K562 (cell line): ENCODE results near the gene FAM120B. TPM values are rescaled to one million over a fixed set of nuclear protein-coding genes. Genes with fewer than 3 reads are reported as not detected.

Source experiments
- ATAC-seq: fragments of 200-7000 bp; cut with Tn5 transposase; 3 replicates; pipeline ENCODE4 v1.9.1; 2020; ENCODE audit warnings: moderate library complexity
- BruUV-seq: library from RNA; stranded (reverse); fragments of 400-500 nt; replicated peaks from 2 replicates; lab custom pipeline; 2021; lab: Mats Ljungman, UMichigan
- CTCF ChIA-PET: fragments of 300-600 bp; formaldehyde crosslinking; extraction: SDS; loops from one replicate; lab custom pipeline; 2021; ENCODE audit warnings: low intra/inter-chr PET ratio; lab: Yijun Ruan, JAX
- POLR2A ChIA-PET: fragments of 300-600, 350-650 bp; sonication (Branson Sonifier 250); formaldehyde crosslinking; extraction: SDS; loops from one replicate; lab custom pipeline; 2021; ENCODE audit warnings: antibody characterized with exemption, inconsistent platforms; lab: Yijun Ruan, JAX
- DNase-seq, 4 experiments: peaks; one replicate each; pipeline versions ENCODE4 v3.0.0 to v3.0.0-alpha.2; 2011 to 2018; ENCODE audit warnings: low spot score in 3 of 4, mixed read lengths in 3 of 4; ENCODE audit errors: extremely low read depth in 1 of 4
- FAIRE-seq: peaks from 2 replicates; lab custom pipeline; 2011; peaks lifted over from hg19 to GRCh38; lab: Jason Lieb, UNC
- H2AFZ ChIP-seq: 2 replicates; pipeline ENCODE4 v1.6.0; 2011; ENCODE audit warnings: low read depth, low read length, control low read depth, inconsistent platforms
- H3K27ac ChIP-seq: fragments of 200-600 bp; 3 replicates; pipeline ENCODE4 v1.8.0; 2011; ENCODE audit warnings: low read depth, mild to moderate bottlenecking, control low read depth, inconsistent platforms, low read length, moderate library complexity, mixed read lengths; ENCODE audit errors: extremely low read depth
- H3K27me3 ChIP-seq, 2 experiments: fragments of 300-600 bp in 1 of 2; 2 replicates in 1 of 2; 3 replicates in 1 of 2; pipeline versions ENCODE4 v1.6.0 to v1.8.0; 2011; ENCODE audit warnings: inconsistent platforms in 2 of 2, low read length in 2 of 2, mild to moderate bottlenecking in 1 of 2, mixed read lengths in 1 of 2, moderate library complexity in 1 of 2; ENCODE audit not compliant: control insufficient read depth in 2 of 2, insufficient read depth in 2 of 2
- H3K36me3 ChIP-seq: fragments of 300-600 bp; 3 replicates; pipeline ENCODE4 v1.8.0; 2011; ENCODE audit warnings: mild to moderate bottlenecking, low read length, inconsistent platforms; ENCODE audit not compliant: control insufficient read depth, insufficient read depth
- H3K4me1 ChIP-seq, 2 experiments: fragments of 200-600 bp in 1 of 2; replicated peaks in 1 of 2; 2 replicates in 1 of 2; 3 replicates in 1 of 2; pipeline versions ENCODE4 v1.5.1 to v1.8.0; 2011; ENCODE audit warnings: inconsistent platforms in 2 of 2, low read length in 2 of 2, mild to moderate bottlenecking in 1 of 2, mixed read lengths in 1 of 2, moderate library complexity in 1 of 2; ENCODE audit not compliant: control insufficient read depth in 2 of 2, insufficient read depth in 2 of 2
- H3K4me2 ChIP-seq: 2 replicates; pipeline ENCODE4 v1.6.1; 2011; ENCODE audit warnings: low read length, control low read depth, inconsistent platforms, mixed read lengths; ENCODE audit not compliant: insufficient read depth
- H3K4me3 ChIP-seq: fragments of 200-600 bp; sonication (generic), shearing (Covaris generic); 2 replicates; pipeline ENCODE4 v1.5.1; 2016; ENCODE audit warnings: control low read depth, inconsistent platforms
- H3K79me2 ChIP-seq: fragments of 200-600 bp; 3 replicates; pipeline ENCODE4 v1.8.0; 2011; ENCODE audit warnings: low read length, inconsistent platforms; ENCODE audit not compliant: control insufficient read depth, insufficient read depth
- H3K9ac ChIP-seq, 2 experiments: 2 replicates each; pipeline versions ENCODE4 v1.6.0 to v1.6.1; 2011; ENCODE audit warnings: low read depth in 2 of 2, low read length in 2 of 2, control low read depth in 1 of 2, inconsistent platforms in 1 of 2, mild to moderate bottlenecking in 1 of 2, mixed read lengths in 1 of 2; ENCODE audit not compliant: insufficient read depth in 1 of 2
- H3K9me1 ChIP-seq: one replicate; pipeline ENCODE4 v1.6.0; 2011; ENCODE audit warnings: inconsistent platforms, mild to moderate bottlenecking, low read length, moderate library complexity; ENCODE audit not compliant: control insufficient read depth, insufficient read depth
- H3K9me3 ChIP-seq: replicated peaks from 2 replicates; pipeline ENCODE4 v1.5.1; 2011; ENCODE audit warnings: low read depth, low read length, inconsistent platforms; ENCODE audit not compliant: control insufficient read depth, insufficient read depth
- H4K20me1 ChIP-seq: replicated peaks from 2 replicates; pipeline ENCODE4 v1.6.1; 2011; ENCODE audit warnings: low read length, inconsistent platforms, mixed read lengths; ENCODE audit not compliant: control insufficient read depth, insufficient read depth
- C11orf30 ChIP-seq: fragments of 450-650 bp; IDR thresholded peaks from 2 replicates; pipeline ENCODE4 v1.6.1; 2016; ENCODE audit warnings: low read depth, mild to moderate bottlenecking
- ETV6 ChIP-seq, 3 experiments: fragments of 150-350 bp in 1 of 3; sonication (generic) in 1 of 3; formaldehyde crosslinking in 1 of 3; IDR thresholded peaks; 2 replicates each; pipeline versions ENCODE4 v1.6.1 to v1.8.0; 2014 to 2022; ENCODE audit warnings: borderline replicate concordance in 2 of 3, low read depth in 2 of 3, antibody characterized with exemption in 1 of 3, low read length in 1 of 3, mild to moderate bottlenecking in 1 of 3, missing genetic modification reagents in 1 of 3
- FUS ChIP-seq: fragments of 200-400 bp; formaldehyde crosslinking; optimal IDR thresholded peaks from 2 replicates; pipeline ENCODE3; 2017; ENCODE audit warnings: low read depth, low read length
- MCM5 ChIP-seq: fragments of 450-650 bp; IDR thresholded peaks from 2 replicates; pipeline ENCODE4 v1.6.1; 2016; ENCODE audit warnings: low read depth
- NELFE ChIP-seq: IDR thresholded peaks from 2 replicates; pipeline ENCODE4 v1.6.1; 2011; ENCODE audit warnings: mild to moderate bottlenecking; ENCODE audit not compliant: insufficient read depth, insufficient read length
- NFE2 ChIP-seq: IDR thresholded peaks from 2 replicates; pipeline ENCODE4 v1.6.1; 2014; ENCODE audit warnings: antibody characterized with exemption, low read depth
- NRF1 ChIP-seq, 2 experiments: fragments of 450-650 bp; IDR thresholded peaks in 1 of 2; conservative IDR thresholded peaks in 1 of 2; 2 replicates each; pipeline ENCODE4 v1.6.1; 2014; ENCODE audit warnings: mild to moderate bottlenecking in 2 of 2
- PTTG1 ChIP-seq: fragments of 450-650 bp; IDR thresholded peaks from 2 replicates; pipeline ENCODE4 v1.6.1; 2016; ENCODE audit warnings: low read depth, mild to moderate bottlenecking, missing genetic modification characterization, missing compliant biosample characterization
- RFX5 ChIP-seq: IDR thresholded peaks from 2 replicates; pipeline ENCODE4 v1.6.1; 2011; ENCODE audit warnings: low read depth, mild to moderate bottlenecking, improper control_type of control experiment, low read length
- SMARCC2 ChIP-seq: fragments of 450-650 bp; IDR thresholded peaks from 2 replicates; pipeline ENCODE4 v1.6.1; 2017; ENCODE audit warnings: antibody characterized with exemption, moderate library complexity, mild to moderate bottlenecking, low read depth
- TFAP4 ChIP-seq: sonication (generic); formaldehyde crosslinking; IDR thresholded peaks from 2 replicates; pipeline ENCODE4 v1.8.0; 2022; ENCODE audit warnings: missing genetic modification reagents, mild to moderate bottlenecking, moderate library complexity, borderline replicate concordance
- TRIM24 ChIP-seq, 2 experiments: fragments of 450-650 bp; IDR thresholded peaks; 2 replicates each; pipeline ENCODE4 v1.6.1; 2016
- ZKSCAN3 ChIP-seq: fragments of 250-450 bp; sonication (Bioruptor Pico); IDR thresholded peaks from 2 replicates; pipeline ENCODE4 v1.4.0; 2020
- ZNF143 ChIP-seq: sonication (generic); formaldehyde crosslinking; IDR thresholded peaks from 2 replicates; pipeline ENCODE4 v1.9.0; 2022; ENCODE audit warnings: mild to moderate bottlenecking, missing genetic modification reagents
- ZNF780A ChIP-seq: fragments of 250-450 bp; sonication (Bioruptor Pico); IDR thresholded peaks from 2 replicates; pipeline ENCODE4 v1.5.0; 2021; ENCODE audit warnings: mild to moderate bottlenecking
- WGBS: fragments of 100-300 bp; shearing (Covaris generic); methylation state at CpG from one replicate; pipeline ENCODE4 v1.1.6; 2016; ENCODE audit warnings: low coverage, mixed read lengths; ENCODE audit not compliant: insufficient coverage; ENCODE audit errors: missing lambda C conversion rate; 5-methylcytosine and 5-hydroxymethylcytosine counted together
- in situ Hi-C: fragments of 300-500 bp; cut with MboI; formaldehyde crosslinking; loops from 4 replicates; pipeline ENCODE4 v1.15.0; 2018; ENCODE audit warnings: inconsistent platforms, mixed read lengths
- intact Hi-C: fragments of 100-400 bp; cut with micrococcal nuclease; formaldehyde crosslinking; loops from 2 replicates; pipeline ENCODE4 v1.14.2; 2022
- polyA plus RNA-seq, 8 experiments: library from polyadenylated mRNA; depleted of rRNA in 4 of 8; stranded (reverse) in 5 of 8; unstranded in 3 of 8; fragments of >200 nt; fragmentation: Nextera tagmentation in 2 of 8; fragmentation: Illumina TruSeq in 1 of 8; extraction: Ambion mirVana in 2 of 8; extraction: Trizol in 1 of 8; gene quantifications; 2 replicates each; pipeline versions ENCODE4 v1.2.1 to v1.2.3, GENCODE V29; 2011 to 2014; ENCODE audit warnings: inconsistent platforms in 1 of 8, missing spikeins in 1 of 8
- total RNA-seq, 7 experiments: library from RNA; depleted of rRNA in 6 of 7; stranded (reverse); fragments of >200 nt in 6 of 7; fragmentation: Illumina TruSeq in 2 of 7; extraction: Trizol in 2 of 7; gene quantifications; 2 replicates each; pipeline versions ENCODE4 v1.2.1 to v1.2.3, GENCODE V29; 2011 to 2021; ENCODE audit warnings: low replicate concordance in 1 of 7

FAM120B gene
- total and polyA plus RNA-seq, 9 of the 15 experiments (the other 6 are each of a cell fraction or from before 2014, with no cell fraction given) = 3.5 to 22.6 (median 14.7) TPM

GRCh38 chr6:170279977-170280688 lies 26.4 kb upstream of the FAM120B start:
- no peaks in the 10 kb centered on the region for H3K79me2 ChIP-seq
- BruUV-seq = no TSS peak
- peak overlapping the region; percentile 29; the same call in 1 of the 2 replicates for H3K4me2 ChIP-seq
- ChIA-PET CTCF (no interaction called here), POLR2A (interaction anchor here (0.9 kb wide), 1 partner anchor 10 kb away, joined by 3 read pairs; no protein-coding TSS in a partner anchor)
- DNase-seq (peak in 1 of 4 experiments; percentile 39), FAIRE-seq (no peak), ATAC-seq (peak; percentile 70)
- no peak overlapping the region for H3K27ac ChIP-seq
- H3K36me3 ChIP-seq = no peaks in the 10 kb centered on the region
- in situ Hi-C loops = no loop called here
- no peak overlapping the region for H3K4me3 ChIP-seq
- intact Hi-C loops = no loop called here
- H3K9me1 ChIP-seq = no peaks in the 10 kb centered on the region
- WGBS = 24% methylated on average over 36 of the region's 36 CpGs
- H4K20me1 ChIP-seq = peaks cover 10% of the 10 kb centered on the region; the same call in 1 of the 2 replicates
- peaks cover 79% of the 10 kb centered on the region in 2 experiments for H3K27me3 ChIP-seq
- H3K9ac ChIP-seq = 0 out of 4 replicates have a peak overlapping the region, but pooled peaks of 1 of the 2 experiments have one; percentile 39
- H2AFZ ChIP-seq = peak overlapping the region; percentile 49; the same call in 1 of the 2 replicates
- H3K9me3 ChIP-seq = no peaks in the 10 kb centered on the region
- peaks cover 0 to 26% of the 10 kb centered on the region in 2 experiments; a peak in 2 of 5 replicates for H3K4me1 ChIP-seq
- TF ChIP-seq TFAP4 (CRISPR knock-in tag) = 0 out of 2 replicates have a peak, but pooled peaks have one; percentile 19
- TF ChIP-seq ZNF143 = no peak
- TF ChIP-seq NFE2 = no peak
- TF ChIP-seq ZNF780A (CRISPR knock-in tag) = no peak
- no peak for TF ChIP-seq ZKSCAN3
- TF ChIP-seq NELFE = no peak
- no peak for TF ChIP-seq SMARCC2
- no peak for TF ChIP-seq ETV6 (IDR thresholded peaks at IDR 0.05; ENCODE audit: borderline replicate concordance in 1 of 2, low read depth in 2 of 2, low read length in 1 of 2)
- TF ChIP-seq ETV6 (CRISPR knock-in tag; IDR thresholded peaks at IDR 0.05; ENCODE audit: borderline replicate concordance) = no peak
- no peak for TF ChIP-seq C11orf30
- no peak for TF ChIP-seq PTTG1 (tag)
- peak; percentile 75 to 78 for TF ChIP-seq NRF1 (conservative IDR thresholded peaks at IDR 0.05 in 1 of 2, IDR thresholded peaks at IDR 0.05 in 1 of 2)
- no peak for TF ChIP-seq RFX5
- TF ChIP-seq FUS = no peak
- TF ChIP-seq TRIM24 (IDR thresholded peaks at IDR 0.05) = no peak
- no peak for TF ChIP-seq MCM5
